Left ventricle myocardium inferior (tissue), 1 donor: ENCODE data around the gene ACTR1B. TPM values are rescaled to one million over a fixed set of nuclear protein-coding genes. Genes with fewer than 3 reads are reported as not detected.

Experiments
- DNase-seq: peaks from one replicate; pipeline ENCODE4 v3.0.0-alpha.2; 2020
- H3K27ac ChIP-seq: fragments of 200-600 bp; replicated peaks from 2 replicates; pipeline ENCODE4 v1.8.0; 2021
- H3K27me3 ChIP-seq: fragments of 200-600 bp; 2 replicates; pipeline ENCODE4 v1.8.0; 2021; ENCODE audit warnings: low read depth
- H3K36me3 ChIP-seq: fragments of 200-600 bp; 2 replicates; pipeline ENCODE4 v1.8.0; 2021
- H3K4me1 ChIP-seq: fragments of 200-600 bp; 2 replicates; pipeline ENCODE4 v1.8.0; 2021
- H3K4me3 ChIP-seq: fragments of 200-600 bp; 2 replicates; pipeline ENCODE4 v1.8.0; 2021; ENCODE audit warnings: mild to moderate bottlenecking, moderate library complexity
- H3K9me3 ChIP-seq: fragments of 200-600 bp; replicated peaks from 2 replicates; pipeline ENCODE4 v1.8.0; 2021
- intact Hi-C: fragments of 100-400 bp; cut with micrococcal nuclease; formaldehyde crosslinking; loops from one replicate; pipeline ENCODE4 v1.11.0; 2022
- total RNA-seq: library from RNA; stranded (reverse); fragmentation: NEBNext Ultra II Directional; extraction: Animal tissue kit (Norgen Biotek cat#: 25700); gene quantifications from one replicate; pipeline ENCODE4 v1.2.1, GENCODE V29; 2021
- TF ChIP-seq, protein P1 (sequence below): fragments of 200-600 bp; IDR thresholded peaks from 2 replicates; pipeline ENCODE4 v1.8.0; 2021; ENCODE audit warnings: antibody characterized with exemption, mild to moderate bottlenecking, borderline replicate concordance
- donor health status: DM: no; HTN: yes; CAD: no; lungs with severe emphysema.

ACTR1B gene
- total RNA-seq, 1 donor from 2014 or later = 65.2 TPM

DNA sequence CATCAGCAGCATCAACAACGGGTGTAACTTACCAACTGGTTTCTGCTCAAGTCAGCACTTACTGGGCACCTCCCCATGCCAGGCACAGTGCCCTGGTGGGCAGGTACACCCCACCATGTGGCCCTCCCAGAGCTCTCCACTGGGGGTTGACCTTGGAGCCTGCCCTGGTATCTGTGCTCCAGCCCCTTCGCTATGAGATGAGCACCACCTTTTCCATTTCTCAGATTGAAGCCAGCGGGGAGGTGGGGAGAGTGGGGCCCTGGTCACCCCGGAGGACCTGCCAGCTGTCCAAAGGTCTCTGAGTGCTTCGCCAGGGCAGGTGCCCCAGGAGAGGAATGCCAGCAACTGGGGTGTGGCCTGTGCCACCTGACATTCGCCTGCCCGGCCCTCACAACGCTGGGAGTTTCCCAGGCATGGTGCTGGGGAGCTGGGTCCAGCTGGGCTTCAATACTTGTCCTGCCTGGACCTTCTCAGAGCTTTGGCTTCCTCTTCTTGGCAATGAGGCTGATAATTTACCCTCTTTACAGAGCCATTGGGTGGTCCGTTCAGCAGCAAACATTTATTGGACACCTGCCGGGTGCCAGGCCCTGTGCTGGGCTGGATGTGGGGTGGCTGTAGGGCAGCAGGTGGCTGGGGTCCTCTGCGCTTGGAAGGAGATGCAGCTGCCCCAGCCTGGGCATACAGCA lies 43.7 kb upstream of the ACTR1B start:
- Histone ChIP-seq H3K9me3 (no peaks in the 10 kb centered on the region), H3K27ac (no peak overlapping the region), H3K4me3 (no peak overlapping the region), H3K36me3 (no peaks in the 10 kb centered on the region), H3K4me1 (peaks cover 7% of the 10 kb centered on the region), H3K27me3 (peaks cover 4% of the 10 kb centered on the region)
- TF ChIP-seq, protein P1, sequence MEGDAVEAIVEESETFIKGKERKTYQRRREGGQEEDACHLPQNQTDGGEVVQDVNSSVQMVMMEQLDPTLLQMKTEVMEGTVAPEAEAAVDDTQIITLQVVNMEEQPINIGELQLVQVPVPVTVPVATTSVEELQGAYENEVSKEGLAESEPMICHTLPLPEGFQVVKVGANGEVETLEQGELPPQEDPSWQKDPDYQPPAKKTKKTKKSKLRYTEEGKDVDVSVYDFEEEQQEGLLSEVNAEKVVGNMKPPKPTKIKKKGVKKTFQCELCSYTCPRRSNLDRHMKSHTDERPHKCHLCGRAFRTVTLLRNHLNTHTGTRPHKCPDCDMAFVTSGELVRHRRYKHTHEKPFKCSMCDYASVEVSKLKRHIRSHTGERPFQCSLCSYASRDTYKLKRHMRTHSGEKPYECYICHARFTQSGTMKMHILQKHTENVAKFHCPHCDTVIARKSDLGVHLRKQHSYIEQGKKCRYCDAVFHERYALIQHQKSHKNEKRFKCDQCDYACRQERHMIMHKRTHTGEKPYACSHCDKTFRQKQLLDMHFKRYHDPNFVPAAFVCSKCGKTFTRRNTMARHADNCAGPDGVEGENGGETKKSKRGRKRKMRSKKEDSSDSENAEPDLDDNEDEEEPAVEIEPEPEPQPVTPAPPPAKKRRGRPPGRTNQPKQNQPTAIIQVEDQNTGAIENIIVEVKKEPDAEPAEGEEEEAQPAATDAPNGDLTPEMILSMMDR = no peak
- DNase-seq = no peak
- intact Hi-C loops = no loop called here

DNA sequence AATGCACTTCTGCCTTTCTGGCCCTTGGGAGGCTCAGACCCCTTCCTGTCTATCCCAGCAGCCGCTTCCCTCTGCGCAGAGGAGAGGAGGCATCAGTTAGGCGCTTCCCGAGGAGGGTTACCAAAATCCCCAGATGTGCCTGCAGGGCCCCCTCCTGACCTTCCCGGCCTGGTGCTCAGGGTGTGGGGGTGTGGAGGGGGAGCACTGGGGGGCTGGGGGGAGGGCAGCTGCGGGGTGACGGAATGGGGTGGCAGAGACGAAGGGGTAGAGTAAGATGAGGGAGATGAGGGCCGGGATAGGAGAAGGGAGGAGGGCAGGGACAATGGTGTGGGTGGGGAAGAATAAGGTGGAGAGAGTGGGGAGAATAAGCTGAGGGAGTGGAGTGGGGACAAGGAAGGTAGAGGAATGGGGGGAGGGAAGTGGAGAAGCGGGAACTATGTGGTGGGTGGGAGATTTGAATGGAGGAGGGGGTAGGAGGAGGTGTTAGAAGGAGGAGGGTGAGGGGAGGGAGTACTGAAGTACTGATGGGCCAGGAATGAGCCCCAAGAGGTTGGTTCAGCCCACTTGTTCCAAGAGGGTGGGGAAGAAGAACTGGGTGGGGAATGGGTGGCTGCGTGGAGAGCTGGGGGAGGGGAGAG lies 43.0 kb upstream of the ACTR1B start:
- no peaks in the 10 kb centered on the region for H3K9me3 ChIP-seq
- peaks cover 7% of the 10 kb centered on the region for H3K4me1 ChIP-seq
- TF ChIP-seq, protein P1 = no peak
- H3K4me3 ChIP-seq = no peak overlapping the region
- intact Hi-C loops = no loop called here
- no peak for DNase-seq
- H3K27me3 ChIP-seq = peaks cover 4% of the 10 kb centered on the region
- H3K27ac ChIP-seq = no peak overlapping the region
- no peaks in the 10 kb centered on the region for H3K36me3 ChIP-seq

DNA sequence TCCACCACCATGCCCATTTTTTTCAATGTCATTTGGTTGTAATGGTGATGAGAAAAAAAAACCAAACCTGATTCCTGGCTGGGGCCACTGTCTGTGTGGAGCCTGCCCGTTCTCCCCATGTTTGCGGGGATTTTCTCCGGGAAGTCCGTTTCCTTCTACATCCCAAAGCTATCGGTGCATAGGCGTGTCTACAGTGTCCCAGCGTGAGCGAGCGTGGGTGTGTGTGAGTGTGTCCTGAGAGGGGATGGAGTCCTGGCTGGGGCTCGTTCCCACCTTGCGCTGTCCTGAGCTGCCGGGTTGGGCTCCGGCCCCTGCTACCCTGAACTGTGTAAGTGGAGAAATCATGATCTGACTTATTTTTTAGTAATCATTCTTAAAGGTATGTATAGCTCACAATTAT lies 42.3 kb upstream of the ACTR1B start:
- Histone ChIP-seq H3K4me1 (peaks cover 7% of the 10 kb centered on the region), H3K9me3 (no peaks in the 10 kb centered on the region), H3K27me3 (peaks cover 4% of the 10 kb centered on the region), H3K4me3 (no peak overlapping the region), H3K27ac (no peak overlapping the region), H3K36me3 (no peaks in the 10 kb centered on the region)
- DNase-seq = no peak
- intact Hi-C loops = no loop called here
- TF ChIP-seq, protein P1 = no peak

DNA sequence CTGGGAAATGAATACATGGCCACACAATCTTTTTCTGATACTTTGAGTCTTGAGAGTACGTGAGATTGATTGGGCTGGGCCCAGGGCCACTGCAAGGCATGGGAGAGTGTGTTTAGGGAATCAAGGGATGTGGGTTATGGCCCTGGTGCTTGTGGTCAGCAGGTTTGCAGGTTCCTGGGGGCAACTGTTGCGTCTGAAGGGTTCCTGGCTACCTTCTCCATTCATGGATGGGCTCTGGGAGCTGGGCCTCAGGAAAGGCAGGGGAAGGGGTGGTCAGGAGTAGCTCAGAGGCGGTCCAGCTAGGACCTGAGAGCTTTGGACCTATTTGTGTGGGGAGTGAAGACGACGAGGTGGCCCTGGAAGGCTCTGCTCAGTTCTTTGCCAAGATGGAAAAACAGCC lies 41.1 kb upstream of the ACTR1B start:
- DNase-seq = no peak
- Histone ChIP-seq H3K27me3 (peaks cover 4% of the 10 kb centered on the region), H3K9me3 (no peaks in the 10 kb centered on the region), H3K4me3 (no peak overlapping the region), H3K4me1 (peaks cover 6% of the 10 kb centered on the region), H3K27ac (no peak overlapping the region), H3K36me3 (no peaks in the 10 kb centered on the region)
- intact Hi-C loops = no loop called here
- TF ChIP-seq, protein P1 = no peak

DNA sequence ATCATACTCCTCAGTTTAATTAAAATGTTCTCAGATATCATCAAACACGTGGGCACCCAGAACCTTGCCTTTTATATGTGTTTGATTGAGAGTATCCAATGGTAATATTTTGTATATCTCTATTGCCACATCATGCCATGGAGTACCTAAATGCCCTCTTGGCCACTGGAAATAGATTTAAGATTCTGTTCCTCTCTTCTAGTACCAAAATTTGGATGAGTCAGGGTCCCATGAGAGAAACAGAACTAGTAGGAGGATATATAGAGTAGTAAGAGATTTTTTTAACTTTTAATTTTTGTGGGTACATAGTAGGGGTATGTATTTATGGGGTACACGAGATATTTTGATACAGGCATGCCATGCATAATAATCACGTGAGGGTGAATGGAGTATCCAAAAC lies 39.9 kb upstream of the ACTR1B start:
- intact Hi-C loops = no loop called here
- Histone ChIP-seq H3K9me3 (no peaks in the 10 kb centered on the region), H3K4me3 (no peak overlapping the region), H3K27me3 (peaks cover 4% of the 10 kb centered on the region), H3K36me3 (no peaks in the 10 kb centered on the region), H3K4me1 (no peaks in the 10 kb centered on the region), H3K27ac (no peak overlapping the region)
- TF ChIP-seq, protein P1 = no peak
- no peak for DNase-seq
